Gastrocnemius medialis (tissue), 4 donors: ENCODE data around the gene MYO16. TPM values are rescaled to one million over a fixed set of nuclear protein-coding genes. Genes with fewer than 3 reads are reported as not detected.

Source experiments
- ATAC-seq, 2 donors: fragments of 150-250 bp; one replicate each; pipeline ENCODE4 v1.9.1; 2016
- DNase-seq, 2 donors: peaks; one replicate each; pipeline ENCODE4 v3.0.0-alpha.2; 2019
- H3K27ac ChIP-seq, 4 donors: fragments of 200-600 bp; sonication (generic); 1 replicate in 1 of 4; 2 replicates in 3 of 4; pipeline ENCODE4 v1.5.1; 2016 to 2018; ENCODE audit warnings: mild to moderate bottlenecking in 2 of 4, moderate library complexity in 1 of 4
- H3K27me3 ChIP-seq, 3 donors: fragments of 200-600 bp; sonication (generic) in 2 of 3; 1 replicate in 1 of 3; 2 replicates in 2 of 3; pipeline versions ENCODE4 v1.5.1 to v1.6.0; 2016 to 2019; ENCODE audit warnings: mild to moderate bottlenecking in 1 of 3, moderate library complexity in 1 of 3
- H3K36me3 ChIP-seq, 2 donors: fragments of 200-600 bp; sonication (generic) in 1 of 2; one replicate each; pipeline ENCODE4 v1.5.1; 2017 to 2018
- H3K4me1 ChIP-seq, 2 donors: fragments of 200-600 bp; sonication (generic) in 1 of 2; one replicate each; pipeline ENCODE4 v1.5.1; 2016 to 2017; ENCODE audit warnings: mild to moderate bottlenecking in 2 of 2
- H3K4me3 ChIP-seq, 4 donors: fragments of 200-600 bp; sonication (generic) in 3 of 4; 1 replicate in 1 of 4; 2 replicates in 3 of 4; pipeline ENCODE4 v1.5.1; 2016 to 2019; ENCODE audit warnings: mild to moderate bottlenecking in 2 of 4
- H3K9me3 ChIP-seq, 3 donors: fragments of 200-600 bp; sonication (generic) in 2 of 3; 1 replicate in 1 of 3; 2 replicates in 2 of 3; pipeline ENCODE4 v1.5.1; 2016 to 2019
- POLR2A ChIP-seq, 2 donors: fragments of 450-650 bp; IDR thresholded peaks; one replicate each; pipeline ENCODE4 v1.6.1; 2017; ENCODE audit warnings: antibody characterized with exemption in 2 of 2, mild to moderate bottlenecking in 2 of 2, moderate library complexity in 2 of 2
- in situ Hi-C, 4 donors: fragments of 200-750 bp; cut with MboI; loops; one replicate each; pipeline versions ENCODE4 v1.15.0 to v1.8.0; 2017; ENCODE audit warnings: low sequenced_read_pairs in 4 of 4
- intact Hi-C: fragments of 100-400 bp; cut with DNase I; formaldehyde crosslinking; loops from one replicate; pipeline ENCODE4 v1.15.1; 2023; ENCODE audit warnings: low total_unique reads
- total RNA-seq, 4 donors: library from RNA; depleted of rRNA; stranded (reverse); fragments of >200 nt; gene quantifications; one replicate each; pipeline versions ENCODE4 v1.1.0 to v1.2.3, GENCODE V29; 2016
- TF ChIP-seq, protein P1 (sequence below), 5 experiments: fragments of 450-650 bp in 3 of 5; fragments of 200-600 bp in 2 of 5; sonication (generic) in 2 of 5; IDR thresholded peaks in 4 of 5; conservative IDR thresholded peaks in 1 of 5; 1 replicate in 4 of 5; 2 replicates in 1 of 5; pipeline ENCODE4 v1.5.1; 2016 to 2019; ENCODE audit warnings: antibody characterized with exemption in 5 of 5, mild to moderate bottlenecking in 3 of 5, moderate library complexity in 3 of 5

The MYO16 gene
- total RNA-seq, 4 donors from 2014 or later: 0.02 TPM; not detected in 3

GRCh38 chr13:109144693-109145437, 515.5 kb downstream of the MYO16 start:
- peaks cover 10 to 17% (median 15%) of the 10 kb centered on the region in 3 donors for H3K27me3 ChIP-seq
- DNase-seq (no peak), ATAC-seq (no peak)
- in situ Hi-C loops: loop anchor here in 3 of 4 donors (10.0 to 25.0 kb wide), 2 partner anchors 967 to 970 kb away; no protein-coding TSS in a partner anchor
- no peak overlapping the region for H3K4me3 ChIP-seq
- no peaks in the 10 kb centered on the region for H3K4me1 ChIP-seq
- H3K27ac ChIP-seq: no peak overlapping the region
- no peaks in the 10 kb centered on the region for H3K9me3 ChIP-seq
- H3K36me3 ChIP-seq: no peaks in the 10 kb centered on the region
- intact Hi-C loops: loop anchor here (5.0 kb wide), 2 partner anchors 97 to 142 kb away; no protein-coding TSS in a partner anchor
- no peak for TF ChIP-seq POLR2A (IDR thresholded peaks at IDR 0.05)
- TF ChIP-seq, protein P1, sequence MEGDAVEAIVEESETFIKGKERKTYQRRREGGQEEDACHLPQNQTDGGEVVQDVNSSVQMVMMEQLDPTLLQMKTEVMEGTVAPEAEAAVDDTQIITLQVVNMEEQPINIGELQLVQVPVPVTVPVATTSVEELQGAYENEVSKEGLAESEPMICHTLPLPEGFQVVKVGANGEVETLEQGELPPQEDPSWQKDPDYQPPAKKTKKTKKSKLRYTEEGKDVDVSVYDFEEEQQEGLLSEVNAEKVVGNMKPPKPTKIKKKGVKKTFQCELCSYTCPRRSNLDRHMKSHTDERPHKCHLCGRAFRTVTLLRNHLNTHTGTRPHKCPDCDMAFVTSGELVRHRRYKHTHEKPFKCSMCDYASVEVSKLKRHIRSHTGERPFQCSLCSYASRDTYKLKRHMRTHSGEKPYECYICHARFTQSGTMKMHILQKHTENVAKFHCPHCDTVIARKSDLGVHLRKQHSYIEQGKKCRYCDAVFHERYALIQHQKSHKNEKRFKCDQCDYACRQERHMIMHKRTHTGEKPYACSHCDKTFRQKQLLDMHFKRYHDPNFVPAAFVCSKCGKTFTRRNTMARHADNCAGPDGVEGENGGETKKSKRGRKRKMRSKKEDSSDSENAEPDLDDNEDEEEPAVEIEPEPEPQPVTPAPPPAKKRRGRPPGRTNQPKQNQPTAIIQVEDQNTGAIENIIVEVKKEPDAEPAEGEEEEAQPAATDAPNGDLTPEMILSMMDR (IDR thresholded peaks at IDR 0.05 in 4 of 5, conservative IDR thresholded peaks at IDR 0.05 in 1 of 5): no peak

DNA sequence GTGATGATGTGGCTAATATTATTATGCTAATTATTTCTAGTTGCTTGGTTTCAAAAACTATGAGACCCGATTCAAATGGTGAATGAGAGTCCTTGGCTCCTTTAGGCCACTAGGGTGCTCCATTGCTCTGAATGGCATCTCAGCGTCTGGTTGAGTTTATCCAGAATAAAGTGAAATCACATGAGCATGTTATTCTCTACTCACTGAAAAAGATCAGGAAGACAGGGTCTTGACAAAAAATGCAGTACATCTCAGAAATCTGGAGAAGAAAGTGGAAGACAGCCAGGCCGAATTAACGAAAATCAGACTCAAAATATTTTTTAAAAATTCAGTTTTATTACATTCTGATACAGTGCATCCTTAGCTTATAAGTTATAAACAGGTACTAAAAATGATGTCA, 516.2 kb downstream of the MYO16 start:
- intact Hi-C loops: loop anchor here (2.0 to 5.0 kb wide), 3 partner anchors 97 to 639 kb away; no protein-coding TSS in a partner anchor
- Histone ChIP-seq H3K36me3 (no peaks in the 10 kb centered on the region), H3K27me3 (peaks cover 6 to 14% (median 9%) of the 10 kb centered on the region in 3 donors), H3K27ac (no peak overlapping the region), H3K4me3 (no peak overlapping the region), H3K4me1 (no peaks in the 10 kb centered on the region), H3K9me3 (no peaks in the 10 kb centered on the region)
- TF ChIP-seq, protein P1 (IDR thresholded peaks at IDR 0.05 in 4 of 5, conservative IDR thresholded peaks at IDR 0.05 in 1 of 5): peak; percentile 47 to 65 (median 61)
- TF ChIP-seq POLR2A (IDR thresholded peaks at IDR 0.05): no peak
- ATAC-seq (peak; percentile 80 to 83), DNase-seq (peak in 1 of 2 donors; percentile 10)
- in situ Hi-C loops: loop anchor here in 3 of 4 donors (10.0 to 25.0 kb wide), 2 partner anchors 967 to 969 kb away; no protein-coding TSS in a partner anchor

DNA sequence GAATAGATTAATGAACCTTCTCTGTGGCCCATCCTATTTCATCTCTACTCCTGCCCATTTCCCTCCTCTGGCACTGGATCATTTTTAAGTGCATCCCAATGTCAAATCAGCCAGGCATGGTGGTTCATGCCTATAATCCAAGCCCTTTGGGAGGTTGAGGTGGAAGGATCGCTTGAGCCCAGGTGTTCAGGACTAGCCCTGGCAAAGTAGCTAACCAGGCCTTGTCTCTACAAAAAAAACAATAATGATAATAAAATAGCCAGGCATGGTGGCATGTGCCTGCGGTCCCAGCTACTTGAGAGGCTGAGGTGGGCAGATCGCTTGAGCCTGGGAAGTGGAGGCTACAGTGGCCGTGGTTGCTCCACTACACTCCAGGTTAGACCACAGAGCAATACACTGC, 517.0 kb downstream of the MYO16 start:
- intact Hi-C loops (loop anchor here (2.0 to 5.0 kb wide), 3 partner anchors 96 to 638 kb away; no protein-coding TSS in a partner anchor), in situ Hi-C loops (loop anchor here in 3 of 4 donors (10.0 to 25.0 kb wide), 2 partner anchors 966 to 968 kb away; no protein-coding TSS in a partner anchor)
- no peaks in the 10 kb centered on the region for H3K9me3 ChIP-seq
- no peaks in the 10 kb centered on the region for H3K36me3 ChIP-seq
- ATAC-seq: no peak
- peaks cover 0 to 9% (median 5%) of the 10 kb centered on the region in 3 donors for H3K27me3 ChIP-seq
- peak overlapping the region in 1 of 4 donors; percentile 10 for H3K27ac ChIP-seq
- no peaks in the 10 kb centered on the region for H3K4me1 ChIP-seq
- H3K4me3 ChIP-seq: no peak overlapping the region
- TF ChIP-seq POLR2A (IDR thresholded peaks at IDR 0.05): no peak
- TF ChIP-seq, protein P1 (IDR thresholded peaks at IDR 0.05 in 4 of 5, conservative IDR thresholded peaks at IDR 0.05 in 1 of 5): no peak
- no peak for DNase-seq

GRCh38 chr13:109146912-109147647, 517.7 kb downstream of the MYO16 start:
- no peaks in the 10 kb centered on the region for H3K36me3 ChIP-seq
- H3K4me1 ChIP-seq: no peaks in the 10 kb centered on the region
- H3K27me3 ChIP-seq: peaks cover 0 to 4% (median 2%) of the 10 kb centered on the region in 3 donors
- no peak for DNase-seq
- no peak for TF ChIP-seq POLR2A (IDR thresholded peaks at IDR 0.05)
- TF ChIP-seq, protein P1 (IDR thresholded peaks at IDR 0.05 in 4 of 5, conservative IDR thresholded peaks at IDR 0.05 in 1 of 5): no peak
- ATAC-seq: no peak
- no peak overlapping the region for H3K4me3 ChIP-seq
- in situ Hi-C loops: loop anchor here in 3 of 4 donors (10.0 to 25.0 kb wide), 2 partner anchors 965 to 968 kb away; no protein-coding TSS in a partner anchor
- no peaks in the 10 kb centered on the region for H3K9me3 ChIP-seq
- intact Hi-C loops: loop anchor here (2.0 to 5.0 kb wide), 3 partner anchors 95 to 638 kb away; no protein-coding TSS in a partner anchor
- peak overlapping the region in 1 of 4 donors; percentile 10 for H3K27ac ChIP-seq
